CD4-positive, alpha-beta memory T cell (primary cell): ENCODE measurements around the gene EHF. TPM values are rescaled to one million over a fixed set of nuclear protein-coding genes. Genes with fewer than 3 reads are reported as not detected.
"Not testable (repeated sequence)": the region's sequence is repeated elsewhere in the genome, so short reads cannot be mapped to it uniquely, and the experiment has no call there.

ENCODE experiments used
- CTCF ChIA-PET: fragments of 350-600 bp; sonication (Branson Sonifier 250); formaldehyde crosslinking; loops from one replicate; lab custom pipeline; 2021; ENCODE audit warnings: inconsistent platforms; ENCODE audit not compliant: partially characterized antibody; lab: Charles Lee
- POLR2A ChIA-PET: fragments of 350-600 bp; sonication (Branson Sonifier 250); formaldehyde crosslinking; loops from one replicate; lab custom pipeline; 2021; ENCODE audit not compliant: partially characterized antibody; lab: Charles Lee
- DNase-seq, 5 donors: peaks; one replicate each; pipeline versions ENCODE4 v3.0.0 to v3.0.0-alpha.2; 2020 to 2022; ENCODE audit warnings: mixed read lengths in 1 of 5
- H3K27ac ChIP-seq: one replicate; pipeline ENCODE4 v1.7.0; 2013; ENCODE audit warnings: low read depth, low read length
- H3K27me3 ChIP-seq: 2 replicates; pipeline ENCODE4 v1.7.0; 2013; ENCODE audit warnings: mild to moderate bottlenecking, low read length, moderate library complexity; ENCODE audit not compliant: insufficient read depth
- H3K36me3 ChIP-seq: 2 replicates; pipeline ENCODE4 v1.7.0; 2013; ENCODE audit warnings: mild to moderate bottlenecking, low read length, moderate library complexity; ENCODE audit not compliant: insufficient read depth
- H3K4me1 ChIP-seq: 2 replicates; pipeline ENCODE4 v1.7.0; 2013; ENCODE audit warnings: mild to moderate bottlenecking, low read length, moderate library complexity; ENCODE audit not compliant: insufficient read depth
- H3K4me3 ChIP-seq, 2 donors: one replicate each; pipeline ENCODE4 v1.7.0; 2013; ENCODE audit warnings: low read length in 2 of 2, mild to moderate bottlenecking in 1 of 2
- H3K9me3 ChIP-seq, 2 donors: one replicate each; pipeline ENCODE4 v1.7.0; 2013; ENCODE audit warnings: low read length in 2 of 2, control low read depth in 1 of 2; ENCODE audit not compliant: control insufficient read depth in 1 of 2
- H3K27ac Mint-ChIP-seq, 7 donors: one replicate each; pipeline ENCODE4 v1.8.0; 2020 to 2021; ENCODE audit warnings: mixed read lengths in 7 of 7, mild to moderate bottlenecking in 6 of 7, inconsistent platforms in 3 of 7, moderate library complexity in 3 of 7
- H3K27me3 Mint-ChIP-seq, 2 donors: one replicate each; pipeline ENCODE4 v1.8.0; 2020 to 2021; ENCODE audit warnings: mixed read lengths in 2 of 2
- H3K36me3 Mint-ChIP-seq, 2 donors: one replicate each; pipeline ENCODE4 v1.8.0; 2020 to 2021; ENCODE audit warnings: mixed read lengths in 2 of 2, inconsistent platforms in 1 of 2, mild to moderate bottlenecking in 1 of 2
- H3K4me1 Mint-ChIP-seq, 4 donors: one replicate each; pipeline ENCODE4 v1.8.0; 2020 to 2021; ENCODE audit warnings: mixed read lengths in 4 of 4, mild to moderate bottlenecking in 1 of 4
- H3K4me3 Mint-ChIP-seq, 8 donors: one replicate each; pipeline ENCODE4 v1.8.0; 2020 to 2021; ENCODE audit warnings: mixed read lengths in 8 of 8, mild to moderate bottlenecking in 7 of 8, moderate library complexity in 6 of 8, inconsistent platforms in 3 of 8
- H3K9me3 Mint-ChIP-seq, 8 donors: one replicate each; pipeline ENCODE4 v1.8.0; 2020 to 2021; ENCODE audit warnings: mixed read lengths in 8 of 8, mild to moderate bottlenecking in 5 of 8, inconsistent platforms in 3 of 8, moderate library complexity in 1 of 8
- intact Hi-C: fragments of 100-400 bp; cut with micrococcal nuclease; formaldehyde crosslinking; loops from one replicate; pipeline ENCODE4 v1.15.1; 2023
- polyA plus RNA-seq, 2 donors: library from polyadenylated mRNA; unstranded; fragments of 300-500 nt; fragmentation: Illumina TruSeq; gene quantifications; one replicate each; pipeline ENCODE4 v1.2.3, GENCODE V29; 2021
- total RNA-seq, 2 experiments: library from RNA; stranded (reverse); gene quantifications; one replicate each; pipeline ENCODE4 v1.2.3, GENCODE V29; 2021

Gene EHF
- total and polyA plus RNA-seq, 4 experiments from 2014 or later = not detected

DNA sequence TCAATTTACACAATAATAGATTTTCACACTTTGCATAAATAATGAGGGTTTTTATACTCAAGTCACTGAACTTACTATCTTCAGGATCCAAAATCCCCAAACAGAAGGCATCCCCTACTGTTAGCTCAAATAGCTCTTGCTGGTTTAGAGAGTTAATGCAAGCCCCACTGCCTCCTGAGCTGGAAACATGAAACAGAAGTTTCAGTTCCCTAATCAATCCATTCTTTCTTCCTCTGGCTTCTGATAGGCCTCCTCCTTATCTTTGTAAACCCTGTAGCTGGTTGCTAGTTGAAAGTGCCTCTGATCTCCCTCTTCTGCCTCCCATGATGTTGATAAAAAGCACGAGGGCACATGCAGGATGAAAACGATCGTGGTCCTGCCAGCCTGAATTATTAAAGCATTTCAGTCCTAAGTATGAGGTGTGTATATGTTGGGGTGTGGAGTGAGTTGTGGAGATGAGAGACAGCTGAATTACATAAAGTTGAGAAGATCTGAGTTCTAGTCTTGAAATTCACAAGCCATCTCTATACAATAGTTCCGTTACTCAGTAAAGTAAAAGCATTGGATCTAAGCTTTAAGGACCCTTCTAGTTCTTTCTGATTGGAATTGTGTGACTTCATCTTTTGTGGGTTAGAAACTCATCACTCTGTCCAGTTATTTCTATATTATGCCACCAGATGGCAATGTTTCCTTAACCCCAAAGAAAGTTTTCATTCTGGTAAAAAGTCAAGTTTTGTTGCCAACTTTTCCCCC is 35.0 kb upstream of the EHF start:
- peak in 4 of 5 donors; percentile 19 to 39 (median 38) for DNase-seq
- POLR2A ChIA-PET = no interaction called here
- H3K4me3 Mint-ChIP-seq = no peak overlapping the region

DNA sequence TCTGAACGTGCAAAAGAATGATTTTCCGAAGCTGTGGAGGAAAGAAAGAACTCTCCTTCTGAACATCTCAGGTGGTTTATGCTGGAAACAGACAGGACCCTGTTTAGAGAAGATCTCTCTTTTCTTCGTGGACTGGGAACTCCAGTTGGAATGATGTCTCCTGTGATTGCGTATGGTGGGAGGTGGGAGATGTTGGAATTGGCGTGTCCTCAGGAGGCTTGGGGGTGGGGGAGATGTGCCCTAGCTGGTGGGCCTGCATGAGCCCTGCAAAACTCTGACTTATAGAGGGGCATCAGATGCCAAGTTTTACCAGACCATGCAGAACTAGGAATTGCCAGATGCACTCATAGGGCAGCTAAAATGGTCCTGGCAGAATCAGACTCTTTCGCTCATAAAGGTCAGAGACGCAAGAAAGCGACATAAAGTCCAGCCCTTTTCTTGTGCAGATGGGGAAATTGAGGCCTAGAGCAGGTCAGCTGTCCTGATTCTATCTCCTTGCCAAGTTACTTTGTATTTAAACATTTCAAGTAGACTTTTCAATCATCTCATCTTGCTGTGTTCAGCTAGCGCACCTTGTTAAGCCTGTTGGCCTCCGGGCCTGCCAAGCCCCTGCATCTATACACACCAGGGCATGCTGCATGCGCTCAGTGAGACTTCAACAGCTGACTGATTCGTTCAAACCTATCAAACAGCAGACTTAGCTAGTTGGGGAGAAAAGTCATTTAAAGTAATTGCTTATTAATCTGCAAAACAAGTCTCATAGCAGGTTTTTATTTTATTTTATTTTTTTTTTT is 34.2 kb upstream of the EHF start:
- H3K4me3 Mint-ChIP-seq = no peak overlapping the region
- Histone ChIP-seq H3K27ac (no peak overlapping the region), H3K4me1 (no peaks in the 10 kb centered on the region), H3K36me3 (no peaks in the 10 kb centered on the region), H3K4me3 (no peak overlapping the region), H3K27me3 (no peaks in the 10 kb centered on the region), H3K9me3 (no peaks in the 10 kb centered on the region)
- H3K9me3 Mint-ChIP-seq = no peaks in the 10 kb centered on the region
- peaks cover 0 to 3% (median 0%) of the 10 kb centered on the region in 4 donors for H3K4me1 Mint-ChIP-seq
- peaks cover 7 to 8% of the 10 kb centered on the region in 2 donors for H3K27me3 Mint-ChIP-seq
- intact Hi-C loops = loop anchor here (1.0 to 5.0 kb wide), 7 partner anchors 305 to 899 kb away; no protein-coding TSS in a partner anchor
- H3K27ac Mint-ChIP-seq = no peak overlapping the region
- POLR2A ChIA-PET = no interaction called here
- H3K36me3 Mint-ChIP-seq = no peaks in the 10 kb centered on the region
- CTCF ChIA-PET = interaction anchor here (0.6 to 3.4 kb wide), 31 partner anchors 9 to 903 kb away, joined by 3 to 49 read pairs (median 4); no protein-coding TSS in a partner anchor
- DNase-seq = peak in 1 of 5 donors; percentile 5

More for the DNA sequence above, 35.0 kb upstream of the EHF start:
- no peak overlapping the region for H3K27ac ChIP-seq
- peaks cover 0 to 3% (median 0%) of the 10 kb centered on the region in 4 donors for H3K4me1 Mint-ChIP-seq
- no peaks in the 10 kb centered on the region for H3K36me3 Mint-ChIP-seq
- H3K36me3 ChIP-seq = no peaks in the 10 kb centered on the region
- no peaks in the 10 kb centered on the region for H3K9me3 Mint-ChIP-seq
- no peaks in the 10 kb centered on the region for H3K4me1 ChIP-seq
- intact Hi-C loops = loop anchor here (1.0 to 5.0 kb wide), 7 partner anchors 305 to 899 kb away; no protein-coding TSS in a partner anchor
- CTCF ChIA-PET = interaction anchor here (0.7 to 3.4 kb wide), 30 partner anchors 10 to 904 kb away, joined by 3 to 49 read pairs (median 4); no protein-coding TSS in a partner anchor
- H3K9me3 ChIP-seq = no peaks in the 10 kb centered on the region
- H3K27ac Mint-ChIP-seq = no peak overlapping the region
- H3K4me3 ChIP-seq = no peak overlapping the region
- peaks cover 3 to 6% of the 10 kb centered on the region in 2 donors for H3K27me3 Mint-ChIP-seq
- no peaks in the 10 kb centered on the region for H3K27me3 ChIP-seq

DNA sequence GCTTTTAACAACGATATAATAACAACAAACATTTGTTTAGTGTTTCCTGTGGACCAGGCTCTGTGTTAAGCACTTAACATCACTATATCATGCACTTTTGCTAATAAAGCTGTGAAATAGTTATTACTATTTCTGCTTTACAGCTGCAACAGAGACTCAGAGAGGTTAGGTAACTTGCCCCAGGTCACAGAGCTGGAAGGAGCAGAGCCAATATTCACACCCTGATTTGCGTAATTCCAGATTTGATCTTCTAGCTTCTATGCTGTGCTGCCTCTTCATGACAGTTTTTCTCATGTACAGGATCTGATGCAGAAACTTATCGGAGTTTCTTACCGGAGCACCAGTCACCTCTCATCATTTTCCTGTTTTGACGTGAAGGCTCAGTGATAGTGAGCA is 33.6 kb upstream of the EHF start:
- H3K27me3 Mint-ChIP-seq = peaks cover 8 to 9% of the 10 kb centered on the region in 2 donors
- intact Hi-C loops = loop anchor here (2.0 to 5.0 kb wide), 2 partner anchors 412 to 720 kb away; no protein-coding TSS in a partner anchor
- no peaks in the 10 kb centered on the region for H3K36me3 Mint-ChIP-seq
- no peak overlapping the region for H3K4me3 Mint-ChIP-seq
- H3K4me1 Mint-ChIP-seq = peaks cover 0 to 3% (median 0%) of the 10 kb centered on the region in 4 donors
- no peak overlapping the region for H3K27ac ChIP-seq
- POLR2A ChIA-PET = no interaction called here
- no peak overlapping the region for H3K27ac Mint-ChIP-seq
- peaks cover 0 to 1% (median 0%) of the 10 kb centered on the region in 8 donors for H3K9me3 Mint-ChIP-seq
- DNase-seq = no peak
- no peaks in the 10 kb centered on the region for H3K36me3 ChIP-seq
- H3K27me3 ChIP-seq = no peaks in the 10 kb centered on the region
- CTCF ChIA-PET = interaction anchor here (0.6 to 3.4 kb wide), 19 partner anchors 8 to 900 kb away, joined by 3 to 49 read pairs (median 5); no protein-coding TSS in a partner anchor
- no peaks in the 10 kb centered on the region for H3K4me1 ChIP-seq
- no peak overlapping the region for H3K4me3 ChIP-seq
- H3K9me3 ChIP-seq = no peaks in the 10 kb centered on the region

DNA sequence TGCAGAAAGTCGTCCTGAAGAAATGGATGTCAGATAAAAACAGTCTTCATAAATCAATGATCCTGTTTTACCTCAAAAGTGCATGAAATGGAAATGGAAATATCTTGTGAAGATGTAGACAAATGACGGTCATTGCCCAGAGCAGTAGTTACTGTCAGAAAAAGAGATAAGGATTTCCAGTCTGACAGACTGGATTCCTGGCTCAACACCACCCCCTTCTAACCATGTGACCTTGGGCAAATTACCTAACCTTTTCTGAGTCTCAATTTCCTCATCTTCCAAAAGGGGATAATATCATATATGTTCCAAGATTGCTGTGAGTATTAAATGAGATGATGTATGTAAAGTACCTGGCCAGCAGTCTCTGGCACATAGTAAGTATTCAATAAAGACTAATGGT is 32.9 kb upstream of the EHF start:
- H3K27ac Mint-ChIP-seq = no peak overlapping the region

DNA sequence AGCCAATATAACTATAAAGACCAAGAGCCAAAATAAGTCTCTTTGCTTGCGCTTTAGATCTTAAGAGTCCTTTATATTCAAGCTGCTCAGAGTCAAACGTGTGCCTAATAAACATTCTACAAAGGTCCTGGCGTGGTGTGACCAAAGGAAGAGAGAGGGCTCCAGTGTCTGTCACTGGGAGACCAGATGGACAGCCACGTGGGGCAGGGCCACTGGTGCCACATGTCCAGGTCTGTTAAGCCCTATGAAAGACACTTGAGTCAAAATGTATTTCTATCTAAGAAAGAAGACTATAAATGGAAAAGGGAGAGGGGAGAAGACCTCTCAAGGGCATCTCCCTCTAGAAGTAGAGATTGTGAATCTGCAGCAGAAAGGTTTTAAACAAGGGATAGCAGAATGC is 32.2 kb upstream of the EHF start:
- no peaks in the 10 kb centered on the region for H3K27me3 ChIP-seq
- ChIA-PET POLR2A (no interaction called here), CTCF (no interaction called here)
- H3K4me3 ChIP-seq = no peak overlapping the region
- Mint-ChIP-seq H3K9me3 (peaks cover 0 to 12% (median 4%) of the 10 kb centered on the region in 8 donors), H3K27ac (no peak overlapping the region), H3K36me3 (peaks cover 0 to 4% of the 10 kb centered on the region in 2 donors), H3K4me1 (peaks cover 0 to 3% (median 0%) of the 10 kb centered on the region in 4 donors), H3K27me3 (peaks cover 14 to 17% of the 10 kb centered on the region in 2 donors), H3K4me3 (no peak overlapping the region)
- H3K36me3 ChIP-seq = no peaks in the 10 kb centered on the region
- DNase-seq = no peak
- H3K27ac ChIP-seq = no peak overlapping the region
- H3K4me1 ChIP-seq = no peaks in the 10 kb centered on the region
- intact Hi-C loops = loop anchor here (5.0 kb wide), 1 partner anchor 719 kb away; no protein-coding TSS in a partner anchor
- H3K9me3 ChIP-seq = no peaks in the 10 kb centered on the region

More for the DNA sequence above, 32.9 kb upstream of the EHF start:
- DNase-seq = no peak
- H3K27ac ChIP-seq = no peak overlapping the region
- POLR2A ChIA-PET = no interaction called here
- no peaks in the 10 kb centered on the region for H3K9me3 ChIP-seq
- no peak overlapping the region for H3K4me3 ChIP-seq
- Mint-ChIP-seq H3K4me3 (no peak overlapping the region), H3K4me1 (peaks cover 0 to 3% (median 0%) of the 10 kb centered on the region in 4 donors), H3K27me3 (peaks cover 11 to 14% of the 10 kb centered on the region in 2 donors), H3K36me3 (peaks cover 0 to 2% of the 10 kb centered on the region in 2 donors), H3K9me3 (peaks cover 0 to 9% (median 1%) of the 10 kb centered on the region in 8 donors)
- H3K27me3 ChIP-seq = no peaks in the 10 kb centered on the region
- intact Hi-C loops = loop anchor here (5.0 kb wide), 1 partner anchor 719 kb away; no protein-coding TSS in a partner anchor
- CTCF ChIA-PET = interaction anchor here (1.7 to 3.1 kb wide), 5 partner anchors 24 to 896 kb away, joined by 5 to 49 read pairs (median 12); no protein-coding TSS in a partner anchor
- H3K4me1 ChIP-seq = no peaks in the 10 kb centered on the region
- no peaks in the 10 kb centered on the region for H3K36me3 ChIP-seq

DNA sequence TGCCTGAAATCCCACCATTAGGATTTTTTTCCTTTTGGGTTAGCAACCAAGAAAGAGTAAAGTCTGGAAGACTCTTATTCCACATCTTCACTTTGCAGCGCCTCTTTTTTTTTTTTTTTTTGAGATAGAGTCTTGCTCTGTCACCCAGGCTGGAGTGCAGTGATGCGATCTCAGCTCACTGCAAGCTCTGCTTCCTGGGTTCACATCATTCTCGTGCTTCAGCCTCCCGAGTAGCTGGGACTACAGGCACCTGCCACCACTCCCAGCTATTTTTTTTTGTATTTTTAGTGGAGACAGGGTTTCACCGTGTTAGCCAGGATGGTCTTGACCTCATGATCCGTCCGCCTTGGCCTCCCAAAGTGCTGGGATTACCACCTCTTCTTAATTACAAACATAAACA is 31.7 kb upstream of the EHF start:
- peaks cover 0 to 13% (median 5%) of the 10 kb centered on the region in 8 donors for H3K9me3 Mint-ChIP-seq
- DNase-seq, H3K27me3 ChIP-seq, H3K36me3 ChIP-seq, H3K36me3 Mint-ChIP-seq, H3K27ac ChIP-seq, H3K27ac Mint-ChIP-seq, POLR2A ChIA-PET, H3K4me3 Mint-ChIP-seq, CTCF ChIA-PET, H3K4me3 ChIP-seq, H3K4me1 Mint-ChIP-seq, H3K9me3 ChIP-seq, H3K4me1 ChIP-seq: not testable (repeated sequence)
- intact Hi-C loops = loop anchor here (5.0 kb wide), 1 partner anchor 718 kb away; no protein-coding TSS in a partner anchor
- peaks cover 17 to 22% of the 10 kb centered on the region in 2 donors for H3K27me3 Mint-ChIP-seq
